Activated T-cell treated with anti-CD3 and anti-CD28 coated beads for 4 hours (primary cell): ENCODE measurements around the gene FBXO42.

Source experiments
- DNase-seq: peaks from one replicate; pipeline ENCODE4 v3.0.0-alpha.2; 2020

FBXO42 gene

DNA sequence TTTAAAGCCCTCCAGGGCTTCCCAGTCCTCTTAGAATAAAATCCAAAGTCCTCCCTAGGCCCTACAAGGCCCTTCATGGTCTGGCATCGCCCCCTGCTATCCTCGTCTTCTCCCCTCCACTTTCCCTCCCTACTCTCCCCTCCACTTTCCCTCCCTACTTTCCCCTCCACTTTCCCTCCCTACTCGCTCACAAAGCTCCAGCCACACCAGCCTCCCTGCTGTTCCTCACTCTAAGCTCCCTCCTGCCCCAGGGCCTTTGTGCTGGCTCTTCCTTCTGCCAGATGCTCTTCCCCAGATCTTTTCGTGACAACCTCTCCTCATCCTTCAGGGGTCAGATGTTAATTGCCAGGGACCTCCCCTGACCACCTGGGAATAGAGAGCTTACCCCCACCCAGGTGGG lies 152.6 kb downstream of the FBXO42 start:
- no peak for DNase-seq

DNA sequence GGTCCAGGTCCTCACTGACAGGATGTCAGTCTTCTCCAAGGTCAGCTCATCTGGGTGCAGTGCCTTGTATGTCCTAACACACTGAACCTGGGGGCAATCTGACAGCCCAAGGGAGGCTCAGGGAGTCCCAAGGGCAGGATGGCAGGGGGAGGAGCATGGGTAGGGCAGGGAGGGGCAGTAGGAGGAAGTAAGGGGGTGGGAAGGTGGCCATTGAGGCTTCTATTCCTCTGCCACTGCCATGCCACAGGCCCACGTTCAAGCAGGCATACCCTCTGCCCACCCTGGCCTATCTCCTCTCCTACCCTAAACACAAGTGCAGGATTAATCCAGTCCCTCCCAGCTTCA lies 153.2 kb downstream of the FBXO42 start:
- no peak for DNase-seq

DNA sequence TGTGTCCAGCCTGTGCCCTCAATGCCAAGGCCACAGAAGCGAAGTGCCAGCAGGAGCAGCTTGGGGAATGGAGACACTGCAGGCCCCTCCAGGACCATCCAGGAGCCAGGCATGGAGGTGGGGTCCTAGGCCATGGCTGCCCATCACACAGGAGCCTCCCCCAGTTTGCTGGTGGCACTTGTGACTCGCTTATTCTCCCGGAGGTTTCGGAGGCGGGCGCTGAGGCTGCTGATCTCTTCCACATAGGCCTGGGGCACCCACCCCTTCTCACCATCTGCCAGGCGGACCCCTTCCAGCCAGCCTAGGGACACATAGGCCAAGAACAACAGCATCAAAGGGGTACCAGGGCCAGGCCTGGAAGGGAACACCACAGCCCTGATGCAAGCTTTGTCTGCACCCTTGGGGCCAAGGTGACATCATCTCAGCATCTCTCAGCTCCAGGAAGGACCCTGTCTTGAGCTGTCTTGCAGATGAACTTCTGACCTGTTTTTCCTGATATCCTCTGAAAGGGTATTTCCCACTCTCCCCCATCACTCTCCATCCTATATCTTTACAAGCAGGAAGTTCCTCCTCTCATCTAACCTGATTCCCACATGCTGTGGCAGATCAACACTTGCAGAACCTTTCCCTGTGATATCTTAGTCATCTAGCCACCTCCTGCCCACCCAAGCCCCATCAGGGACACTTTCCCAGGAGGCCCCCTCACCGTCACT lies 153.7 kb downstream of the FBXO42 start:
- no peak for DNase-seq

DNA sequence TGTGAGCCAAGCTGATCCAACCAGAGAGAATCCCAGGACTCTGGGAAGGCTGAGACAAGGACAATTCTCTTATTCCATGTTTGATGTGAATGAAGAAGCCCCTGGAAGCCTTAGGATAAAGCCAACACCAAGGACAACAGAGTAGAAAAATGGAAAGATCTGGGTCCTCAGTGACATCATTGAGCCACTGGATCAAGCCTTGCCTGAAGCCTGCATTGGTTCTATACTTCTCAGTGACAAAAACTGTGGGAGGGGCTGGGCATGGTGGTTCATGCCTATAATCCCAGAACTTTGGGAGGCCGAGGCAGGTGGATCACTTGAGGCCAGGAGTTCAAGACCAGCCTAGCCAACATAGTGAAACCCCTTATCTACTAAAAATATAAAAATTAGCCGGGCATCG lies 155.4 kb downstream of the FBXO42 start:
- DNase-seq = no peak
